ENCODE results near the gene LIPA.
"Not testable (repeated sequence)": the region's sequence is repeated elsewhere in the genome, so short reads cannot be mapped to it uniquely, and the experiment has no call there.

Gene LIPA

DNA sequence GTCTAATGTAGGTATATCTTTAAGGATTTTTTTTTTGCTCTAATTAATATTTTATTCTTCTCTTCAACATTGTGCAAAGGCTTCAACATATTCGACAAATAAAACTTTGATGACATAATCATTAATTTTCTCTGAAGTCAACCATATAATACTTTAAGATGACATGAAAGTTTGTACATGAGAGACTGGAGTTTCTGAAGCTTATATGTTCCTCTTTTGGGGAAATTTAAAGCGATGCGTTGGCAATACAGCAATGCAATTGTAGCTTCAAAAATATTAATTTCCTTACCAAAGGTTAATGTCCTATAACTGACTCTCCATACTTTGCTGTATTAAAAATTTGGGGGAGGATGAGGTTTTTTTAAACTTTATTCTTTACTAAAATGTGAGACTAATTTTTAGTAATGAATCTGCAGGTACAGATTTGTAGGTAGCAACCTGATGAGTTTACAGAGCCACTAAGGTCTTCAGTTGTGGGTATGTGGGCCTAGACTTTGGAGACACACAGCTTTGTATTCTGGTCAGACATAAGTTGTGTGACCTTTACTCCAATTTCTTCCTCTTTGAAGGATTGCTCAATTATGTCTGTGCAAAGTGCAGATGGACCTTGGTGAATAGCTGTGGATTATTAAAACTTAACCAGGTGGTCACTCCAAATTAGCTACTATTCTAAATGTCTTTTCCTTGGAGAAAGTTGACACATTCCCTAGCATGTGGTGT, 18.0 kb upstream of the LIPA start:
- Histone ChIP-seq H3K27me3 (ENCODE audit: control insufficient read depth, insufficient read depth, low read length) (no peaks in the 10 kb centered on the region), H3K36me3 (ENCODE audit: control insufficient read depth, low read depth, low read length) (no peaks in the 10 kb centered on the region), H3K27ac (ENCODE audit: low read length) (no peak overlapping the region), H3K4me1 (ENCODE audit: control insufficient read depth, low read depth, low read length) (no peaks in the 10 kb centered on the region), H3K9me3 (ENCODE audit: control insufficient read depth, low read depth, low read length) (no peaks in the 10 kb centered on the region), H3K9ac (ENCODE audit: low read length) (no peak overlapping the region), H3K4me3 (ENCODE audit: low read length) (no peak overlapping the region)

- H3K27ac ChIP-seq (ENCODE audit: low read length): no peak overlapping the region
- H3K36me3 ChIP-seq (ENCODE audit: control insufficient read depth, low read depth, low read length): no peaks in the 10 kb centered on the region
- H3K4me3 ChIP-seq (ENCODE audit: low read length): no peak overlapping the region
- no peaks in the 10 kb centered on the region for H3K4me1 ChIP-seq (ENCODE audit: control insufficient read depth, low read depth, low read length)
- H3K9me3 ChIP-seq (ENCODE audit: control insufficient read depth, low read depth, low read length): no peaks in the 10 kb centered on the region
- no peaks in the 10 kb centered on the region for H3K27me3 ChIP-seq (ENCODE audit: control insufficient read depth, insufficient read depth, low read length)
- no peak overlapping the region for H3K9ac ChIP-seq (ENCODE audit: low read length)
Observed at GRCh38 chr10:89266721-89267453, 15.3 kb upstream of the LIPA start.

GRCh38 chr10:89263531-89263930, 12.0 kb upstream of the LIPA start:
- no peaks in the 10 kb centered on the region for H3K36me3 ChIP-seq (ENCODE audit: control insufficient read depth, low read depth, low read length)
- H3K9ac ChIP-seq (ENCODE audit: low read length): no peak overlapping the region
- H3K4me3 ChIP-seq (ENCODE audit: low read length): no peak overlapping the region
- H3K4me1 ChIP-seq (ENCODE audit: control insufficient read depth, low read depth, low read length): no peaks in the 10 kb centered on the region
- H3K27ac ChIP-seq (ENCODE audit: low read length): no peak overlapping the region
- H3K27me3 ChIP-seq (ENCODE audit: control insufficient read depth, insufficient read depth, low read length): no peaks in the 10 kb centered on the region
- no peaks in the 10 kb centered on the region for H3K9me3 ChIP-seq (ENCODE audit: control insufficient read depth, low read depth, low read length)

- H3K4me1 ChIP-seq (ENCODE audit: control insufficient read depth, low read depth, low read length): no peaks in the 10 kb centered on the region
- H3K27me3 ChIP-seq (ENCODE audit: control insufficient read depth, insufficient read depth, low read length): no peaks in the 10 kb centered on the region
- no peaks in the 10 kb centered on the region for H3K9me3 ChIP-seq (ENCODE audit: control insufficient read depth, low read depth, low read length)
- H3K4me3 ChIP-seq (ENCODE audit: low read length): no peak overlapping the region
- no peak overlapping the region for H3K27ac ChIP-seq (ENCODE audit: low read length)
- H3K36me3 ChIP-seq (ENCODE audit: control insufficient read depth, low read depth, low read length): no peaks in the 10 kb centered on the region
- no peak overlapping the region for H3K9ac ChIP-seq (ENCODE audit: low read length)
Observed at GRCh38 chr10:89263091-89263490, 11.5 kb upstream of the LIPA start.

DNA sequence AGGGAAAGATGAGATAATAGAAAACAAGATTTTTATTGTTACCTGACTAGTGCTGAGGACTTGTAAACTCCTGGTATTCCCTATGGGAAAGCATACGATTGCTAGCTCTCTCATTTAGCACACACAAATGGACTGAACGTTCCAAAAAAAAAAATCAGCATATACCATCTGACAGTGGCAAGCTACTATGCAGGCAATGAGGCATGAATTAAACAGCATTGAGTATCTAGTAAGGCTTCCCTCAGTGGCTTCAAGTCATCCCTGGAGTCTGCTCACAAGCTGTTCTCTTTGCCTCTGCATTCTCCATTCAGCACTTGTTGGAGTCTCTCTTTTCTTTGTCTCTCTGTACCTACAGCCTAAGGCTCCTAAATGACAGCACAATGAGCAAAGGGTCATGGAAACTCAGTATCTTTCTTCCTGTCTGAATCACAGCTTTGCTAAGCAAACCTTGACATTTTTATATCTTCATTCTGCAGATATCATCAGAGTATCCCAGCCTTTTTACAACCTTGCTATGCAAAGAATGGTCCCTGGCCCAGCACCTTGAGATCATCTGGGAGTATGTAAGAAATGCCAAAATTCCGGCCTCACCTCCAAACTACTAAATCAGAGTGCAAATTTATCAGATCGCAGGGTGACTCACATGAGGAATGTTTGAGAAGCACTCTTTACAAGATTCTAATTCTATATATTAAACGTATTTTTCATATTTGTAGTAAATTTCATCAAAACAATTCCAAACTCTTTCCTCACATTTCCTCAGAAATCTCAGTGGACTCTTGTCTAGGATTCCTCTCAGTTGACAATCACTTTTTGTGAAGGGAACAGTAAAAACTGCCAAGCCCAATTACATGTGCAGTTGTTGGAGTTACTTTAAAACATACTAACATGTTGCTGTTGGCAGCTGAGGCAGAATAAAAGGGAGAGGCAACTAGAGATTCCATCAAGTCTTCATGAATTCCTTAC, 10.8 kb upstream of the LIPA start:
- Histone ChIP-seq H3K36me3 (ENCODE audit: control insufficient read depth, low read depth, low read length) (no peaks in the 10 kb centered on the region), H3K4me3 (ENCODE audit: low read length) (no peak overlapping the region), H3K4me1 (ENCODE audit: control insufficient read depth, low read depth, low read length) (peaks cover 5% of the 10 kb centered on the region), H3K27me3 (ENCODE audit: control insufficient read depth, insufficient read depth, low read length) (no peaks in the 10 kb centered on the region), H3K9me3 (ENCODE audit: control insufficient read depth, low read depth, low read length) (no peaks in the 10 kb centered on the region), H3K9ac (ENCODE audit: low read length) (no peak overlapping the region), H3K27ac (ENCODE audit: low read length) (no peak overlapping the region)

DNA sequence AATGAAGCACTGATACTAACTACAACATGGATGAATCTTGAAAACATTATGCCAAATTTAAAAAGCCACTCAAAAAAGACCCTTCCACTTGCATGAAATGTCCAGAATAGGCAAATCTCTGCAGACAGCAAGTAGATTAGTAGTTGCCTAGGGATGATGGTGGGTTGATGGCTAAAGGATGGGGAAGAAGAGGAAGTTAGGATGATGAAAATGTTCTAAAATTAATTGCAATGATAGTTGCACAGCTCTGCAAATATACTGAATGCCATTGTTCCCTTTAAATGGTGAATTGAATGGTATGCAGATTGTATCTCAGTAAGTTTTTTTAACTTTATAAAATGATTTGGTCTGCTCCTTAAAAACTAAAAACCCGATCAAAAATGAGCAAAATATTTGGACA, 7.3 kb upstream of the LIPA start:
- Histone ChIP-seq H3K4me3 (ENCODE audit: low read length) (no peak overlapping the region), H3K36me3 (ENCODE audit: control insufficient read depth, low read depth, low read length) (no peaks in the 10 kb centered on the region), H3K4me1 (ENCODE audit: control insufficient read depth, low read depth, low read length) (peaks cover 7% of the 10 kb centered on the region)

GRCh38 chr10:89257581-89257980, 6.0 kb upstream of the LIPA start:
- no peak overlapping the region for H3K9ac ChIP-seq (ENCODE audit: low read length)
- no peak overlapping the region for H3K27ac ChIP-seq (ENCODE audit: low read length)
- H3K27me3 ChIP-seq (ENCODE audit: control insufficient read depth, insufficient read depth, low read length): no peaks in the 10 kb centered on the region
- H3K4me1 ChIP-seq (ENCODE audit: control insufficient read depth, low read depth, low read length): peaks cover 7% of the 10 kb centered on the region
- H3K36me3 ChIP-seq (ENCODE audit: control insufficient read depth, low read depth, low read length): no peaks in the 10 kb centered on the region
- H3K9me3 ChIP-seq (ENCODE audit: control insufficient read depth, low read depth, low read length): no peaks in the 10 kb centered on the region
- H3K4me3 ChIP-seq (ENCODE audit: low read length): no peak overlapping the region

More for the DNA sequence above, 7.3 kb upstream of the LIPA start:
- H3K27me3 ChIP-seq (ENCODE audit: control insufficient read depth, insufficient read depth, low read length): no peaks in the 10 kb centered on the region
- no peak overlapping the region for H3K27ac ChIP-seq (ENCODE audit: low read length)
- H3K9me3 ChIP-seq (ENCODE audit: control insufficient read depth, low read depth, low read length): no peaks in the 10 kb centered on the region
- no peak overlapping the region for H3K9ac ChIP-seq (ENCODE audit: low read length)

GRCh38 chr10:89256962-89257361, 5.4 kb upstream of the LIPA start:
- H3K36me3 ChIP-seq (ENCODE audit: control insufficient read depth, low read depth, low read length): no peaks in the 10 kb centered on the region
- H3K4me3 ChIP-seq (ENCODE audit: low read length): no peak overlapping the region
- no peaks in the 10 kb centered on the region for H3K27me3 ChIP-seq (ENCODE audit: control insufficient read depth, insufficient read depth, low read length)
- H3K9me3 ChIP-seq (ENCODE audit: control insufficient read depth, low read depth, low read length): no peaks in the 10 kb centered on the region
- H3K27ac ChIP-seq (ENCODE audit: low read length): no peak overlapping the region
- no peak overlapping the region for H3K9ac ChIP-seq (ENCODE audit: low read length)
- H3K4me1 ChIP-seq (ENCODE audit: control insufficient read depth, low read depth, low read length): peaks cover 7% of the 10 kb centered on the region

- H3K27ac ChIP-seq (ENCODE audit: low read length): no peak overlapping the region
- no peaks in the 10 kb centered on the region for H3K36me3 ChIP-seq (ENCODE audit: control insufficient read depth, low read depth, low read length)
- no peak overlapping the region for H3K4me3 ChIP-seq (ENCODE audit: low read length)
- H3K4me1 ChIP-seq (ENCODE audit: control insufficient read depth, low read depth, low read length): peaks cover 7% of the 10 kb centered on the region
- H3K9ac ChIP-seq (ENCODE audit: low read length): no peak overlapping the region
- H3K9me3 ChIP-seq (ENCODE audit: control insufficient read depth, low read depth, low read length): no peaks in the 10 kb centered on the region
- H3K27me3 ChIP-seq (ENCODE audit: control insufficient read depth, insufficient read depth, low read length): no peaks in the 10 kb centered on the region
Observed at GRCh38 chr10:89256340-89256739, 4.8 kb upstream of the LIPA start.

DNA sequence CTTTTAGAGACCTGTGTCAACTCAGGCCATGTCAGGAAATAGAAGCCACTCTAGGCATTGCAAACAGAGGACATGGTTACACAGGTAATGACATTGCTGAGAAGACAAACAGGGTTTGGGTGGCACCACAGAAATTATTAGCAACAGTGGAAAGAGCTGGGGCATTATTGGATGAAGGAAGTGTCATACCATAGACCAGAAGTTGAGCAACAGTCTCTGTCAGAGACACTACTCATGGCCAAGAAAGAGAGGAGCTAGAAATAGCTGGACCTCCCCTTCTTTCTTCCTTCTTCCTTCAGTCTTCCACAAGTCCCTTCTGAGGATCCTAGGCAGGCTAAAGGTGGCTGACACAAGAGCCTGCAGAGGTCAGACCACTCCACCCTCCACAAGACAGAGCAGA, 4.2 kb upstream of the LIPA start:
- peaks cover 4% of the 10 kb centered on the region for H3K27me3 ChIP-seq (ENCODE audit: control insufficient read depth, insufficient read depth, low read length)
- H3K9me3 ChIP-seq (ENCODE audit: control insufficient read depth, low read depth, low read length): no peaks in the 10 kb centered on the region
- H3K4me3 ChIP-seq (ENCODE audit: low read length): no peak overlapping the region
- no peaks in the 10 kb centered on the region for H3K36me3 ChIP-seq (ENCODE audit: control insufficient read depth, low read depth, low read length)
- no peak overlapping the region for H3K27ac ChIP-seq (ENCODE audit: low read length)
- no peak overlapping the region for H3K9ac ChIP-seq (ENCODE audit: low read length)
- H3K4me1 ChIP-seq (ENCODE audit: control insufficient read depth, low read depth, low read length): peaks cover 7% of the 10 kb centered on the region

GRCh38 chr10:89255091-89255579, 3.6 kb upstream of the LIPA start:
- not testable (repeated sequence) for H3K9me3 ChIP-seq (ENCODE audit: control insufficient read depth, low read depth, low read length); H3K27me3 ChIP-seq (ENCODE audit: control insufficient read depth, insufficient read depth, low read length); H3K4me3 ChIP-seq (ENCODE audit: low read length); H3K27ac ChIP-seq (ENCODE audit: low read length); H3K36me3 ChIP-seq (ENCODE audit: control insufficient read depth, low read depth, low read length); H3K9ac ChIP-seq (ENCODE audit: low read length); H3K4me1 ChIP-seq (ENCODE audit: control insufficient read depth, low read depth, low read length)

All from iPS-18a (cell line).